Activated T-helper 1 cell treated with Interleukin-2 at 50 U/mL for 16 hours (primary cell): ENCODE data around the gene PODN.

Experiments used
- DNase-seq: peaks from one replicate; pipeline ENCODE4 v3.0.0-alpha.2; 2020; ENCODE audit warnings: low read depth

Gene PODN

DNA sequence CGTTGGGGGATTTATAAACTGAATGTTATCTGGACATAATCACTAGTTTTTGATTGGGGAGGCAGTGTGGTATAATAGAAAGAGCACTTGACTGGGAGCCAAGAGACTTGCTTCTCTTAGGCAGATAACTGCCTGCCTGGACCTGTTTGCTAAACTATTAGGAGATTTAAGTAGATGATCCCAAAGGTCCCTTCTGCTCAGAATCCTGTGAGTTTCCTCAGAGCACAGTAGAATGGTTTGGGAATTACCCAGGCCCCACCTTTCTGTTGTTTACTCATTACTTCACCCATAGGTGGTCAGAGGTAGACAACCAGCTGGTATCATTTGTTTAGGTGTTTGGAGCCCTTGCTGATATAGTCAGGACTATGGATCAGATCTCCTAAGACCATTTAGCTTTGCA lies 10.3 kb upstream of the PODN start:
- DNase-seq = no peak

DNA sequence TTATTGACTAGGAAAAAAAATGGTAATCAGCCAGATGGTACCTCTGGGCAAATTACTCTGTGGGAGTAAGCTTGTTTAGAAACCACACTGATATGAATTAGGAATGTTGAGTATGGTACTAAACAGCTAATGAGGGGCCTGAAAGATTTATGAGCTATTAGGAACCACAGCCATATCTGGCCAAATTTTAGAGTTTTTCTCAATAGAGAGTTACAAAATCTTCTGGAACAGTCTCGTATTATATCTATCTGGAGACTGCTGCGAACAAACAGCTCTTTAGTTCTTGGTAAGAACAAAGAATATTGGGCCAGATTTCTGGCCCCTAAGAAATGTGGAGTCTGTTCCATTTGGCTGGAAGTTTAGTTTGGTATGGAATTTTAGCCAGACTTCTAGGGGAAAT lies 4.9 kb upstream of the PODN start:
- no peak for DNase-seq

DNA sequence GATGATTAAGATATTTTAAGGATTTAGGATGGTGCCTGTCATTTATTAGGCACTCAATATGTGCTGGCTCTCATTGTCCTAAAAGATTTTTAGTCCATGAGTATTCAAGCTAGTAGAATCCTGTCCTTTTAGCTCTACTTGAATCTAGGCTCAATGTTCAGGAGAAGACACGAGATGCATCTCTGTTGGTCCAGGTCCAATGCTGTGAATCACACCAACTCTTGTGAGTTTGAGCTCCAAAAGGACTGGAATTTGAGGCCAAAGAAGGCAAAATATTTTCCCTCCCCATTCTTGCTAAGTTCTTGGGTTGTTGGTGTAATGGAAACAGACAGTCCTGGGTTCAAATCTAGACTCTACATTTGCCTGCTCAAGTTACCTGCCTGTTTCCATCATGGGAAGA lies 1.4 kb upstream of the PODN start:
- no peak for DNase-seq

DNA sequence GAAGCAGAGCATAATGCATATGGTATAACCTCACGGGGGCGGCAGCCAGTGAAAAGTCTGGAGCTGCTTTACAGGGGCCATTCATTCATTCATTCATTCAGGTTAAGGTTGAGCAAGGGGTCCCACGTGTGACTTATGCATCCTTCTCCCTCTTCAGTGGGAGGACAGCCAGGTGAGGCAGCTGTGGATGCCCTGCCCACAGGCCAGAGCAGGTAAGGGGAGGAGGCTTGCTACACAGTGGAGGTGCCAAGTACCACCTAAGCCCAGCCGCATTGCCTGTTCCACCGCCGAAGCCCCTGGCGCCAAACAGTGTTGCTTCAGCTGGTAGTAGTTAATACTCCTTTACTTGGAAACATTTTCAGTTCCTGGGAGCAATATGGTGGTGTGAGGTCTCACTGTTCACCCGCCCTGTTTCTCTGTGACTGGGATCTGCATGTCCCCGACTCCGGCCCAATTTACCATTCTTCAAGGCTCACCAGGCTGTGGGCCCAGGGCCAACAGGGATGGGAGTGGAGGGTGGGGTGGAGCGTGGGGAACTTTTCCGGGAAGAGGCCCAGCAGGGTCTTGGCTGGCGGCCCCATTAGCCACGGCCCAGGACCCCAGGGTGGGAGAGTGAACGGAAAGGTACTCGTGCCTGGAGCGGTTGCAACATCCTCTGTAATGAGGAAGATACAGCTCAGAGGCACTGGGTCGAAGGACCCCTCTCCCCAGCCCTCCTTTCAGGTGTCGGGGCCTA lies 722 bp upstream of the PODN start:
- DNase-seq = no peak

DNA sequence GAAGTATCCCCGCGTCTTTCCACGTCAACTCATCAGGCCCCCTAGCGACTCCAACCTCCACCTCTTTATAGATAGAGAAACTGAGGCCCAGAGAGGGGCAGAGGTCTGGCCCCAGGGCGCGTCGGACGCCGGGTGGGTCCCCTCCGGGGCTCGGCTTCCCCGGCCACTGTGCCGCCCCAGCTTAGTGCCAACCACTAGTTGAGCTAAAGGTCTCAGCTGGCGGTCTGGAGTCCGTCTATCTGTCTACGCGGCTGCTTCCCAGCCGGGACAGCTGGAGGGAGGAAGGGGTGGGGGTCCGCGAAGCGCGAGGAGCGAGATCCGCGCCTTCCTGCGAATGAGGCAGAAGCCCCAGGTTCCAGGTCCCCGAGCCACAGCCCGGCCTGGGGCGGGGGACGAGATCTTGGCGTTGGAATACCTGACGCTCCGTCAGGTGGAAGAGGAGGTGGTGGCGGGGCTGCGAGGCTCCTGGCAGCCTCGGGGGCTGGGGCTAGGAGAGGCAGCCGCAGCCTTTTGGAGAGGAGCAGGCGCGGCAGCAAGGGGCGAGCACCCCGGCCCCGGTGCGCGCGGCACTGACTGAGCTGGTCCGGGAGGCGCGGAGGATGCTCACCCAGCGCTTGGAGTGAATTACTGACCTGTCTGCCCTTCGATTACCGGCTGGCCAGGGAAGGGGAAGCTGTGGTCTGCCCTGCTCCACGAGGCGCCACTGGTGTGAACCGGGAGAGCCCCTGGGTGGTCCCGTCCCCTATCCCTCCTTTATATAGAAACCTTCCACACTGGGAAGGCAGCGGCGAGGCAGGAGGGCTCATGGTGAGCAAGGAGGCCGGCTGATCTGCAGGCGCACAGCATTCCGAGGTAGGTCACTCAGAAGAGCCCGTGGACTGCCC lies 937 bp downstream of the PODN start:
- DNase-seq = no peak

DNA sequence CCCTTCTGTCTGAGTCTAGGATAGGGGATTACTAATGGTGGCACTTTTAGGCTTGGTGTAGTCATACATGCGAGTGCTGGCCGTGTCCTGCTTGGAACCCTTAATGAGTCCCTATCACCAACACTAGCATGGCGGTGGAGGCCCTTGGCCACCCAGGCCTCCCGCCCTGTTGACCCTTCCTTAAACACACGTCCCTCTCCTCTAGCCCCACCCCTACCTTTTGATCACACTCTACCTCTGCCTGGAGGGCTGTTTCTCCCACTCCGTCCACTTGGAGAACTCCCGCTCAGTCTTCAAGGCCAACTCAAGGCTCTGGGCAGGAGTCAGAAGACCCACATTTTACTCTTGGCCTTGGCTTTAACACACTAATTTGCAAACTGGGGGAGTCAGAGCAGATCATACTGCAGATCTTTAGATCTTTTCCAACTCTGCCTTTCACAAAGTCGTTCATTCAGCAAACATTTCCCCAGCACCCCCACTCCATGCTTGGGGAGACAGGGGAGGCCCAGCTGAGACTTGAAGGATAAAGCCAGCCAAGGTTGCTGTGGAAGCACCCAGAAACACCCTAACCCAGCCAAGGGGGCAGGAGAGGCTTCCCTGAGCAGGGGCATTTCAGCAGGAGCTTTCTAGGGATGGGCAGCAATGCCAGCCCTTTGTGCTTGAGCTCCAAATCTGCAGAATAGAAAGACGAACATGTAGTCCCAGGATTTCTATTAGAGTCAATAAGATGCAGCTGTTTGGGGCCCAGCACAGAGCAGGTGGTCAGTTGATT lies 1.9 kb downstream of the PODN start:
- no peak for DNase-seq

DNA sequence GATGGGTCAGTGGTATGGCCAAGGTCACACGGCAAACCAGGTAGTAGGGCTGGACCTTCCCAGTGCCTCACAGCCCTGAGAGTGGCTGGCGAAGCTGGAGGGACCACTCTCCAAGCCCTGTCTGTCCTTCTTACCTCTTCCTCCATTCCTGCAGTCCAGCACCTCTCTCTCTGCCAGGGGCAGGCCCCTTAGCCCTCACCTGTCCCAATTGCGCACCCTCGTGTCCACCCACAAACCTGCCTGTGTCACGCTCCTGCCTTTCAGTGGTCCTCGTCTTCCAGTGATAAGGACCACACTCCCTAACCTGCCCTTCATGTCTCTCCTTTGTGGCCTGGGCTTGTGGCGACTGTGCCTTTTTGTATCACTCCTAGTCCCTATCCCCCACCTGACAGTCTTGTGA lies 3.4 kb downstream of the PODN start:
- DNase-seq = no peak

GRCh38 chr1:53066488-53066887 lies 4.5 kb downstream of the PODN start:
- DNase-seq = no peak

- no peak for DNase-seq
Measured at GRCh38 chr1:53066891-53067738, 5.1 kb downstream of the PODN start.

DNA sequence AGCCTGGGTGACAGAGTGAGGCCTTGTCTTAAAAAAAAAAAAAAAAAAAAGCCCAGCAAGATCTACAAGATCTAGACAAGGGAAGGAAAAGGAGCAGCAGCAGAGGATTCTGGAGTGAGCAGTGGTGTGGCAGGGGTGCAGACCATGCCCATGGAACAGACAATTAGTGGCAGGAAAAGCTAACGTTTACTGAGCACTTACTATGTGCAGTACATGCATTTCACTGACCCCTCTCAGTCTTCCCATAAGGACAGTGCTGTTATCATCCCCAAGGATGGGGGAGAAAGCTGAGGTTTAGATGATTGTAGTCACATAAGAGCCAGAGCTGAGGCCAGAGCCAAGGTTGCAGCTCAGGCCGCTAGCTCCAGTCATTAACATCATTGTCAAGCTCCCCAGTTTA lies 5.9 kb downstream of the PODN start:
- DNase-seq = no peak

DNA sequence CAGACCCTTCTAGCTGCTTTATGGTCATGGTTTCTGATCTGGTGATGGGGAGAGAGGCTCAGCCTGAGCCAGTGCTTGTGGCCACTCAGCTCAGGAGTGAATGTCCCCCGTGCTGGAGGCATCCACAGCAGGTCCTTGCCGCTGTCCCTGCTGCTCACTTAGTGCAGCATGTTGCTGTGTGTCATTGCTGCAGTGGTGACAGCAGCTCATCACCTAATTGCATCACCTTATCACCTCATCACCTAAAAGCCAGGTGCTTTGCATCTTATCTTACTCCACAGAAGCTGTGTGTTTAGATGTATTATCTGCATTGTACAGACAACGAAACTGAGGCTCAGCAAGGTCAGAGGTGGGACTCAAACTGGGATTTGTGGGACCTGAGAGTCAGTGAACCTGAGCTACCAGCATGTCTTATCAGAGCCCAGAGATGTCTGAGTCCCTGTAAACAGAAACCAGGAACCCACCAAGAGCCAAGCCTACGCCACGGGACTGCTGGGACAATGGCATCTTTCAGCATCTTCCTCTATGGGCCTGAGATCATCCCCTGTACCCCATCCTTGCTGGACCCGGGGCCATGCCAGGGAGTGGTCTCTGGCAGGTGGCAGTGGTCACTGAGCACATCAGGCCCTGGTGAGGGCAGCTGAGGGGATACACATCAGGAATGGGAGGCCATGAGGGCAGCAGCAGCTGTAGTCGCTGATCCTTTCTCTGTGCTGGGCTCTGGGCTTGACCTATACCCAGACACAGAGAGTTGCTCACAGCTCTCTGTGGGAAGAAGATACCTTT lies 6.5 kb downstream of the PODN start:
- no peak for DNase-seq

DNA sequence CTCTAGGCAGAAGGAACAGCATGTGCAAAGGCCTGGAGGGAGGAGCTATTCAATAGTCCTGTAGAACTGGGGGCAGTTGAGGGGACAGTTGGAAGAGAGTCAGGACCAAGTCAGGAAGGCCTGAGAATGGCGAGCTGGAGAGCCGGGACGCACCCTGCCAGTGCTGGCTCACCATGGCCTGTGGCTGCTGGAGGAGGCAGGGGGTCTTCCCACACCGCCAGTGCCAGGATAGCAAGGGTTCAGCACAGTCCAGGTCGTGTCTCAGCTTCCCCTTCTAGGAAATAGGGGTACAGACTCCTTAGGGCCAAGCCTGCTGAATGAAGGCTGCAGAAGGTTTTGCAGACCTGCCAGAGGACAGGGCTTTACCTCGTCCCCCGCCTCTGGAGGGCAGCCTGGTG lies 7.3 kb downstream of the PODN start:
- no peak for DNase-seq

- no peak for DNase-seq
Measured at GRCh38 chr1:53069663-53070327, 7.8 kb downstream of the PODN start.

DNA sequence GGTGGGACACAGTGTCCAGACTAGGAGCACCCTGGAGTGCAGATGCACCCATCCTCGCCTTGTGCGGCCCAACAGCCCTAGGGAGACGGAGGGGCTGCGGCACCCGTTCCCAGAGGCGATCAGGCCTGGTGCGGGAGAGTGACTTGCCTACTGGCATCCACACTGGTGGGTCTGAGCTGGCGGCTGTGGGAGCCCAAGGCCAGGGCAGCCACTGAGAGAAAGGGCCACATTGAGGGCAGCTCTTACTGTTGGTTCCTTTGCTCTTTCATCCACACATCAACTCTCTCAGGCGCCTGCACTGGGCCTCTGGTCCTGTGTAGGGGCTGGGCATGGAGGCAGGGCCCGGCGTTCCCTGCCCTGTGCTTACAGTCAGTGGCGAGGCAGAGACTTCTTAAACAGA lies 8.6 kb downstream of the PODN start:
- no peak for DNase-seq

DNA sequence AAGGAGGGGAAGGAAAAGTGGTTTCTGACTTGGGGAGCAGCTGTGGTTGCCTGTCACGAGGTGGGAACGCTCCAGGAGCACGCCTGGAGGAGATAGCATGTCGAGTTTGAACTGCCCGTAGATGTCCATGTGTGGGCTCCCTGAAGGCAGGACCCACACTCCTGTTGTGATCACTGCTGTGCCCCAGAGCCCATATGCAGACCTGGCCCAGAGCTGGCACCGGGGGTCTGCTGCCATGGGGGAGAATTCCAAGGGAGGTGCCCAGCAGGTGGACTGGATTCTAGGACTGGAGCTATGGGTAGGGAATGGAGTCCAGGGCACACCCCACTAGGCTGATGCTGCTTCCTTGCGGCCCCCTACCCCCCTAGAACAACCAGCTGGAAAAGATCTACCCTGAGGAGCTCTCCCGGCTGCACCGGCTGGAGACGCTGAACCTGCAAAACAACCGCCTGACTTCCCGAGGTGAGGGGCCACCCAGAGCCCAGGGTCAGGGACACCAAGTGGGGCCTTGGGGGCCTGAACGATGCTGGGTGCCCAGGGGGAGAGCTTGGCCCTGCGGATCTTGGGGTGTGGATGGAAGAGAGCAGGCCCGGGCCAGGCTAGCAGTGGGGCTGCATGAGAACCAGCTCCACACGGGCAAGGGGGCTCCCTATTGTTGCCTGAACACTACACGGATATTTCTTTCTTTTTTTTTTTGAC lies 9.3 kb downstream of the PODN start:
- DNase-seq = no peak

- no peak for DNase-seq
Measured at GRCh38 chr1:53071915-53072314, 9.9 kb downstream of the PODN start.

GRCh38 chr1:53073287-53073686 lies 11.3 kb downstream of the PODN start:
- no peak for DNase-seq

GRCh38 chr1:53073868-53074311 lies 11.9 kb downstream of the PODN start:
- DNase-seq = no peak

GRCh38 chr1:53074313-53075154 lies 12.5 kb downstream of the PODN start:
- DNase-seq = no peak
